IPS-11a (cell line): ENCODE data around the gene FGFR3.
A peak's percentile ranks its signal among the peaks of the same experiment; 100 is the strongest.
"Not testable (repeated sequence)": the region's sequence is repeated elsewhere in the genome, so short reads cannot be mapped to it uniquely, and the experiment has no call there.

Experiments used
- H3K4me3 ChIP-seq: one replicate; pipeline ENCODE4 v1.5.1; 2013; ENCODE audit warnings: low read depth, low read length, control low read depth

FGFR3 gene

DNA sequence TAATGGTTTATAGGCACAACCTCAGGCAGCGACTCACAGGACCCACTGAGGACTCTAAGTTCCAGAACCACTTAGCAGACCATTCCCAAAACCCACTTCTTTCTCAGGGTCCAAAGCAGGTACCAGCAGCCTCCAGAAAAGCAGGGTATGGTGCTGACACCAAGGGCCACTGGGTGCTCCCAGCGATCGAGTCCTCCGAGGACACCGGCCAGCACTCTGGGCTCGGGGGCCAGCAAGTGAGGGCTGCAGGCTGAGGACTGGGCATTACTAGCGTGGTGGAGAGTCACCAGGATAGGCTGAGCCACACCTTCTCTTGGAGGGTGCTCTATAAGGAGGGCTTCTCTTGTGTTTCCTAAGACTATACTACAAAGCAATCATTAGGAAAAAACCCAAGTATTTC is 43.6 kb downstream of the FGFR3 start:
- H3K4me3 ChIP-seq: no peak overlapping the region

DNA sequence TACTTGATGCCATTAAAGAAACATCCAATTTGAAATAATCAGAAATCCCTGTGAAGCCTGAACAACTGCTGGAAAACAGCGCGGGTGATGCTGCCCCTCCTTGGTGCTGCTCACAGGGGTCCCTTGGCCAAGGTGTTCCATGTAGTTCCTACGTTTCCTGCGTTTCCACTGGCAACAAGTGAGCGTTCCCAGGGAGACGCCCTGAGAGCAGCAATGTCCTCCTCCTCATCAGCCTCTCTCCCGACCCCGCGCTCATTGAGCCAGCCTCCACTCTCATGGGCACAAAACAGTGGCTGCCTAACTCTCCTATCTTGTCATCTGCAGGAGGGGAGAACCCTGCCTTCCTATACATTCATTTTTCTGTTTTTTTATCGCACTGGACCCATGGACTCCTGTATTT is 44.0 kb downstream of the FGFR3 start:
- no peak overlapping the region for H3K4me3 ChIP-seq

DNA sequence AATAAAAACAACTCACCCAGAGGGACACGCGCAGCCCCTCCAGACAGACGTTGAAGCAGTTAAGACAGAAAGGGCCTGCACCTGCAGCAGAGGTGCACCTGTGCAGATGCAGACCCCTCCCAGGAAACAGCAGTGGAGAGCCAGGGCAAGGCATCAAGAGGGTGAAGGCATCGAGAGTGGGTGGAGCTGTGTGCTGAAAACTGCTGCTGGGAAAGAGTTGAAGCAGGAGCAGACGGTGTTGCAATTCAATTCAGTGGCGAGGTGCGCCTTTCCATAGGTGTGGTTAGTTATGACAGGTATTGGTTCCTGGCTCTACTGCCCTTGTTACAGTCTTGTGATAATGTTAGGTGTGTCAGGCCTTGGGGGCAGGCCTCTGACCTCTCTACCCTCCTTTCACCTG is 46.2 kb downstream of the FGFR3 start:
- H3K4me3 ChIP-seq: no peak overlapping the region

DNA sequence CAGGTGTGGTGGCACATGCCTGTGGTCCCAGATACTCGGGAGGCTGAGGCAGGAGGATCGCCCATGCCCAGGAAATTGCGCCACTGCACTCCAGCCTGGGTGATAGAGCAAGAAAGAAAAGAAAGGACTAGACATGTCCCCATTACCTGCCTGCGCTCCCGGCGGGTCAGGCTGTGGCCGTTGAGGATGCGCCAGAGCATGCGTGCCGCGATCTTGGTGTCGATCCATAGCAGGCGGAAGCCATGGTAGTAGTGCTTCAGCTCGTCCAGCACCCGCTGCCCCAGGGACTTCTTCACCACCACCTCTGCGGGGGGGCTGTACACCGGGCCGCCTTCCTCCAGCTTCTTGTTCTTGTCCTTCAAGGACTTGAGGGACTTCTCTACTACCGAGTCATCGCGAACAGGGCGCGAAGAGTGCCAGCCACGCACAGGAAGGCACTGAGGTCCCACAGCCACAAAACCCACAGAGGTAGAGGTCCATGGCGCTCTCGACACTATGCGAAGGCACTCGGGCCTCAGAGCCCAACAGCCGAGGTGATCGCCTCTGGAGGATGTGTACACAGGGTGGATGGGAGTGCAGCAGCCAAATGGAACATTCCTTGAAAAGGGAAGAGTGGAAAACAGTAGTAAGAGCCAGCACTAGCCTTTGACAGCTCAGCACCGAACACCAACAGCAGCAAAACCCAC is 48.3 kb downstream of the FGFR3 start:
- no peak overlapping the region for H3K4me3 ChIP-seq

DNA sequence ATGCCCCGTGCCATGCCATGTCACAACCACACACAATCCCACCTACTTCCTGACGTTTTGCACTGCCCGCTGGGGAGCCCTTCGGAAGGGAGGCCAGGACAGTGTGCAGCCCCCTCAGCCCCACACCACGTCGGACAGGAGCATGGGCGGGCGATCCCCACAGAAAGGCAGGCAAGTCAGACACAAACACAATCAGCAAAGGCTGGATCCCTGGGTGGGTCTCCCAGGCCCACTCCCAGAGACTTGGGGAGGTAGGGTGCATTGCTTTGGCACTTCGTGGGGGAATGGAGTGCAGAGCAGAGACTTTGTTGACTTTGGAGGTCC is 48.8 kb downstream of the FGFR3 start:
- no peak overlapping the region for H3K4me3 ChIP-seq

GRCh38 chr4:1842339-1842895 is 49.3 kb downstream of the FGFR3 start:
- no peak overlapping the region for H3K4me3 ChIP-seq

DNA sequence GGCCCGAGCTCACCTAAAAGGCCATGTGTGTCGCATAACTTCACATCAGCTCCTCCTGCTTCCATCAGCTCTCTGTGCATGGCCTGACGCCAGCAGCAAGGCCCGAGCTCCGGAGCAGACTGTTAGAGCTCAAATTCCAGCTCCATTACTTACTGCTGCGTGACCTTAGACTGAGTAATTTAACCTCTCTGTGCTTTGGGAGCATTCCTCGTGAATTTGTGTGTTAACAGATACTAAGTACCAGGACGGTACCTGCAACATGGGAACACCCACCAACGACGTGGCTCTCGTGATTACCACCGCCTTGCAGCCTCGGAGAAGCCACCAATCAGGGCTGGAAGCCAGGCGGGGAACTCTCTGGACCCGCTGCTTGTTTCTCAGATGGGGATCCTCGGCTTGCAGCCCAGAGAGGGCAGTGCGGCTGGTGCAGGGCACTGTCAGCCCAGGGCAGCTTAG is 49.9 kb downstream of the FGFR3 start:
- H3K4me3 ChIP-seq: no peak overlapping the region

DNA sequence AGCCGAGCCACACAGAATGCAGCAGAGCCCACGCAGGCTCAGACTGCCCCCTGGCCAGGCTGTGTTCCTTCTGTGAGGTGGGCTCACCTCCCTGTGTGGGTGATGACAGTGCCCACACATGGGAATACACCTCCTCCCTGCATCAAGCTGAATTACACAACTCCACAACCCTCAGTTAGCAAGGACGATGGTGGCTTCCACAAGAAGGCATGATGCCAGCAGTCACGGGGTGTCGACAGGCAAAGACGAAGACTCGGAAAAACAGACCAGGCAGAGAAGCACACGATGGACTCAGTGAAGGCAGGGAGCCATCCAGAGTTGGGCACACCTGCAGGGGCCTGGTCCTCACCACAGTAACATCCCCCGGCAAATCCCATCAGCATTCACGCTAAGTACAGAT is 50.8 kb downstream of the FGFR3 start:
- no peak overlapping the region for H3K4me3 ChIP-seq

DNA sequence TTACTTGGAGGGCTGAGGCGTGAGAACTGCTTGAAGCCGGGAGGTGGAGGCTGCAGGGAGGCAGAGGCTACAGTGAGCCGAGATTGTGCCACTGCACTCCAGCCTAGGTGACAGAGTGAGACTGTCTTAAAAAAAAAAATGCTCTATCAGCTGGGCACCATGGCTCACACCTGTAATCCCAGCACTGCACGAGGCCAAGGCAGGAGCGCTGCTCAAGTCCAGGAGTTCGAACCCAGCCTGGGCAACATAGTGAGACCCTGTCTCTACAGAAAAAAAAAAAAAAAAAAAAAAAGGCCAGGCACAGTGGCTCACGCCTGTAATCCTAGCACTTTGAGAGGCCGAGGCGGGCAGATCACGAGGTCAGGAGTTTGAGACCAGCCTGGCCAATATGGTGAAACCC is 51.5 kb downstream of the FGFR3 start:
- H3K4me3 ChIP-seq: not testable (repeated sequence)

DNA sequence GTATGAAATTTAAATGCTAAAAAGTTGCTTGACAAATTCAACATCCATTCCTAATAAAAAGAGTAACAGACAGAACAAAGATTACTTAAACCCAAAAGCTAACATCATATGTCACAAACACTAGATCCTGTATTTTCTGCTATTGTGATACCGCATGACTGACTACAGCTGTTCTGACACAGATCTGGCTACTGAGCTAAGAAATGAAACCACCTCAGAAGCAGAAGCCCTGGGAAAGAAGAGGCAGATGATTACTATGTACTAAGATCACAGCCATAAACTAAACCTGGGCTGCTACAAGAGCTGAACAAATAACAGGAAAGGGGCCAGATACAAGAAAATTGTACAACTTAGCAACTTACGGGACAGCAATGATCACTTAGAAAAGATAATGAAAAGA is 53.5 kb downstream of the FGFR3 start:
- no peak overlapping the region for H3K4me3 ChIP-seq

DNA sequence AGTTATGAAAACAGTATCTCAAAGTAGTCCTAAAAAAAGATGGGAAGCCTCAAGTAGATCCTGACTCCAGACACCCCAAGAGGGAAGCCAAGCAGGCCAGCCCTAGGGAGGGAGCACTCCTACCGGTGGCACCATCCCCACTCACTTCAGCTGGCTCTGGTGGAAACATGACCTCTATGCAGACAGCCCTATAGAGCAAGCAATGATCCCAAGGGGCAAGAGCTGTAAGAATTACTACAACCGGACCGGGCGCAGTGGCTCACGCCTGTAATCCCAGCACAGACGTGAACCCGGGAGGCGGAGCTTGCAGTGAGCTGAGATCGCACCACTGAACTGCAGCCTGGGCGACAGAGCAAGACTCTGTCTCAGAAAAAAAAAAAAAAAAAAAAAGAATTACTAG is 57.2 kb downstream of the FGFR3 start:
- no peak overlapping the region for H3K4me3 ChIP-seq

DNA sequence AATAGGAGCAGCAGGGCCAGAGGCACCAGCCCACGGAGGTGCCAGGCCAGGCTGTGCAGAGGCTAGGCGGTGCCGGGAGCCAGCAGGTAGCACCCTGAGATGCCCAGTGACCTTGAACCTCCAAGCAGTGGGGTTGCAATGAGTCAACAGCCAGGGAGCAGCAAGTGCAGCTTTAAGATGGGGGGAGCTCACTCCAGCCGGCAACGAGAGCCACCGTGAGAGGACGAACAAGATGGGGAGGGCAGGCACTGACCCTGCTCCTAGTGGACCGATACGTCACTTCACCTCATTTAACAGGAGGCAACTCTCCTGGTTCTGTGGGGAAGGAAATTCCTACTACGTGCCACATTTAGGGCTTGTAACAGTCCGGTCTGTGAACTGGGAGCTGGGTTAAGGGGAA is 58.1 kb downstream of the FGFR3 start:
- H3K4me3 ChIP-seq: no peak overlapping the region

- no peak overlapping the region for H3K4me3 ChIP-seq
Measured at GRCh38 chr4:1851575-1852410, 58.7 kb downstream of the FGFR3 start.

DNA sequence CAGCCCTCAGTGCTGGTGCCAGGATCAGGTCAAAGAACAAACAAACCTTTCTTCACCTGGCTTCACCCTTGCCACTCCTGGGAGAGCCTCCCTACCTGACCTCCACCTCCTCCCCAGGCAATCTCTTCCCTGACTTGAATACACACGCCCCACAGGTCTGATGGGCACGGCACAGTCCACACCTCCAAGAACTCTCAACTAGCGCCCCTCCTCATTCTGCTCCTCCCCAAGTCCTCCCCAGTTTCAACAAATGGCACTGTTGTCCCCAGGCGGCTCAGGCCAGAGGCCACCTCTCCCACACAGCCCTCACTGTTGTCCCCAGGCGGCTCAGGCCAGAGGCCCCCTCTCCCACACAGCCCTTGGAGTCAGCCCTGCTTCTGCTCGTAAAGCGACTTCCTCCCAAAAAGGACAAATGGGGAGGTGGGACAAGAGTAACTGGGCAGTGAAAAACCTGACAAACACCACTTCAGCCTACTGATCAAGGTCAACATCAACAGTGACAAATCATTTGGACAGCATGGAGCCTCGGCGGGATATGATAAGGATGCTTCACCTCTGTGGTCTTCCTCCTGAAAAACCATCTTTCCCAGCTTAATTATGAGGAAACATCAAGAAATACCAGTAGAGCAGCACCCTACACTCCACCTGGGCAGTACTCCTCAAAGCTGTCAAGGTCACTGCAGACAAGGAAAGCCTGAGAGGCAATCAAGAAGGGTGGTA is 60.0 kb downstream of the FGFR3 start:
- no peak overlapping the region for H3K4me3 ChIP-seq

GRCh38 chr4:1854752-1855151 is 61.7 kb downstream of the FGFR3 start:
- peak overlapping the region; percentile 81 for H3K4me3 ChIP-seq

DNA sequence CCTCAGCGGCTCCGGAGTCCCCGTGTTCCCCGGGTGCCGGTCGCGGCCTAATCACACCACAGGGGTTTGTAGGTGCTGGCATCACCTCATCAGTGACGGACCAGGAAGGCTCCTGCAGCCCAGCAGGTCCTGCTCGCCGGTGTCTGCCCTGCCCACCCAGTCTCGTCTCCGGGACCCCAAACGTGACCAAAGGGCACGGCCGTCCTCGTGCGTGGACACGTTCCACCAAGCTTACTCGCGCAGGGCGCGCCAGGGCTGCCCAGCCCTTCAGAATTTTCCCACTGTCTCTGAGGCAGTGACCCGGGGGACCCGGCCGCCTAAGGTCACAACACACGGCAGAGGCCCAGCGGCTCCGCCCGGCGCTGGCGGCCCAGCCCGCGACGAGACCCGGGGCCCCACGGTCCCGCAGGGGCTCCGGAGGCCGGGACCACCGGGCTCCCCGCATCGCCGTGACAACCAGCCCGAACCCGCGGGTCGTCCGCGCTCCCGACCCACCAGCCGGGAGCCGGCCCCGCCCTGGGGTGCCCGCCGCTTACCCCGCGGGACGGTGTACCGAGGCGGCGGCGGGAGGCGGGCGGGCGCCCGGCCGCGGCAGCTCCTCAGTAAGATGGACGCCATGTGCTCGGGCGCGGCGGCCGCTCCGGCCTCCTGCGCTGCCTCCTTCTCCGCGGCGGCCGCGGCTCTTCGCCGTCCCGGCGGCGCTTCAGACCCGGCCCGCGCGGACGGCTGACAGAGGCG is 62.4 kb downstream of the FGFR3 start:
- H3K4me3 ChIP-seq: peak overlapping the region; percentile 81

GRCh38 chr4:1856071-1856942 is 63.2 kb downstream of the FGFR3 start, which contains the start of gene LETM1:
Gene LETM1 (minus strand): TSS chr4:1856156. CDS start chr4:1855950, 206 bp downstream.
- H3K4me3 ChIP-seq: peak within 1 kb of the TSS; percentile 81

DNA sequence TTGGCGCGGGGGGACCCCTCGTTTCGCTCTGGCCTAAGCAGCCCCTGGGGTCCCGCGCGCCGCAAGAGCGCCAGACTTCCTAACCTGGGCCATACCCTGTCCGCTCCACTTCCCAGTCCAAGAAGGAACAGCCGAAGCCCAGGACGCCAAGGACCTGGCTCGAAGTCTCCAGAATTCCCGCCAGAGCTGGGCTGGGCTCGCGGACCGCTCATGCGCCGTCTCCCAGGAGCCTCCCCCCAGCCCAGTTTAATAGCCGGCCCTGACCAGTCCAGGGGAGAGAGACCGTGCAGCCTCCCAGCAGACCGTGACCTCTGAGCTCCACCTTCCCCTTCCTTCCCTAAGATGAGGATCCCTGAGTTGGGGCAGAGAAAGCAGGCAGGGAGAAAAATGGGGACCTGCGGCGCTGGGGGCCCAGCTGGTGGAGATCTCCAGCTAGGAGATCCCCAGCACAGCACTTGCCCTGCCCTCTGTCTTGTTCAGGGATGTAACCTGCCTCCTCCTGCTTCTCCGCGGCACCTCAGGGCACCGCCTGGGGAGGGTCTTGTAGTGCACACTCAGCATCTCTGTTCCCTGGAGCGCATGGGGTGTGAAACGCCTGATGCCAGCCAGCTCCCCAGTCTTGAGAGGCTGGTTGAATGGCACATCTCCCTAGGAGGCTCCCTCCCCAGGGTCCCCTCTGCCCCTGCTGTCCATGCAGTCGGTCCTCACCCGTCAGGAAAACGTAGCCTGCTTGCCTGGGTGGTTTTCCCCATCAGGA is 64.0 kb downstream of the FGFR3 start:
- peak overlapping the region; percentile 81 for H3K4me3 ChIP-seq

GRCh38 chr4:1857931-1858330 is 64.8 kb downstream of the FGFR3 start:
- no peak overlapping the region for H3K4me3 ChIP-seq
